Effector memory CD8-positive, alpha-beta T cell (primary cell): Measurements from ENCODE around the gene CARNS1.
"Not testable (repeated sequence)": the region's sequence is repeated elsewhere in the genome, so short reads cannot be mapped to it uniquely, and the experiment has no call there.

Source experiments
- ATAC-seq: fragments of 150-1000 bp; cut with Tn5 transposase; replicated peaks from 2 replicates; pipeline ENCODE4 v1.10.0; 2021; ENCODE audit warnings: mild to moderate bottlenecking, moderate library complexity
- DNase-seq, 3 experiments: peaks; one replicate each; pipeline ENCODE4 v3.0.0; 2021
- H3K27ac Mint-ChIP-seq, 2 donors: one replicate each; pipeline ENCODE4 v1.8.0; 2022; ENCODE audit warnings: mild to moderate bottlenecking in 2 of 2, mixed read lengths in 2 of 2, moderate library complexity in 2 of 2
- H3K27me3 Mint-ChIP-seq, 2 donors: one replicate each; pipeline ENCODE4 v1.8.0; 2022; ENCODE audit warnings: mixed read lengths in 2 of 2
- H3K36me3 Mint-ChIP-seq: one replicate; pipeline ENCODE4 v1.8.0; 2022; ENCODE audit warnings: mild to moderate bottlenecking, moderate library complexity, mixed read lengths; ENCODE audit not compliant: insufficient read depth
- H3K4me1 Mint-ChIP-seq, 2 donors: one replicate each; pipeline ENCODE4 v1.8.0; 2022; ENCODE audit warnings: low read depth in 2 of 2, mixed read lengths in 2 of 2
- H3K4me3 Mint-ChIP-seq, 2 donors: one replicate each; pipeline ENCODE4 v1.8.0; 2022; ENCODE audit warnings: mild to moderate bottlenecking in 2 of 2, mixed read lengths in 2 of 2, moderate library complexity in 2 of 2
- H3K9me3 Mint-ChIP-seq, 2 donors: one replicate each; pipeline ENCODE4 v1.8.0; 2022; ENCODE audit warnings: mixed read lengths in 2 of 2

The CARNS1 gene

GRCh38 chr11:67427364-67427859 is 11.9 kb downstream of the CARNS1 start:
- H3K4me3 Mint-ChIP-seq, result peak overlapping the region; percentile 93 to 94
- not testable (repeated sequence) for H3K27me3 Mint-ChIP-seq

GRCh38 chr11:67428052-67429001 is 12.8 kb downstream of the CARNS1 start, which contains the start of gene RPS6KB2:
Gene RPS6KB2, plus strand, starts transcription at chr11:67428494. Its CDS starts 52 bp downstream, at chr11:67428546.
- Mint-ChIP-seq H3K4me3 (peak within 1 kb of the TSS; percentile 93 to 94), H3K9me3 (no peaks in the 10 kb centered on the region), H3K27me3 (no peaks in the 10 kb centered on the region), H3K4me1 (peaks cover 34 to 39% of the 10 kb centered on the region in 2 donors), H3K27ac (peak within 1 kb of the TSS; percentile 96 to 97), H3K36me3 (peaks cover 38% of the 10 kb centered on the region)
- ATAC-seq (peak; percentile 92), DNase-seq (peak; percentile 99 to 100 (median 99))

More at GRCh38 chr11:67427364-67427859, 11.9 kb downstream of the CARNS1 start:
- peak overlapping the region; percentile 96 to 97 for H3K27ac Mint-ChIP-seq
- peaks cover 37% of the 10 kb centered on the region for H3K36me3 Mint-ChIP-seq
- not testable (repeated sequence) for ATAC-seq, DNase-seq, H3K9me3 Mint-ChIP-seq
- H3K4me1 Mint-ChIP-seq, result peaks cover 30 to 37% of the 10 kb centered on the region in 2 donors

- Mint-ChIP-seq H3K27me3 (no peaks in the 10 kb centered on the region), H3K36me3 (peaks cover 46% of the 10 kb centered on the region), H3K9me3 (no peaks in the 10 kb centered on the region), H3K27ac (peak overlapping the region; percentile 96 to 97), H3K4me3 (peak overlapping the region; percentile 93 to 94), H3K4me1 (peaks cover 42 to 44% of the 10 kb centered on the region in 2 donors)
- ATAC-seq, result no peak
- no peak for DNase-seq
Measured at GRCh38 chr11:67429038-67429668, 13.7 kb downstream of the CARNS1 start.

GRCh38 chr11:67429722-67430121 is 14.2 kb downstream of the CARNS1 start:
- Mint-ChIP-seq H3K36me3 (peaks cover 51% of the 10 kb centered on the region), H3K4me3 (peak overlapping the region; percentile 27 to 34), H3K27ac (peak overlapping the region in 1 of 2 donors; percentile 78), H3K4me1 (peaks cover 44 to 46% of the 10 kb centered on the region in 2 donors), H3K9me3 (no peaks in the 10 kb centered on the region), H3K27me3 (no peaks in the 10 kb centered on the region)
- ATAC-seq, result no peak
- DNase-seq, result no peak

GRCh38 chr11:67431346-67432249 is 16.1 kb downstream of the CARNS1 start:
- no peaks in the 10 kb centered on the region for H3K9me3 Mint-ChIP-seq
- peak overlapping the region; percentile 84 to 97 for H3K27ac Mint-ChIP-seq
- H3K4me3 Mint-ChIP-seq, result peak overlapping the region; percentile 35 to 42
- no peaks in the 10 kb centered on the region for H3K27me3 Mint-ChIP-seq
- DNase-seq (no peak), ATAC-seq (no peak)
- H3K4me1 Mint-ChIP-seq, result peaks cover 48 to 56% of the 10 kb centered on the region in 2 donors
- peaks cover 70% of the 10 kb centered on the region for H3K36me3 Mint-ChIP-seq

GRCh38 chr11:67432655-67433349 is 17.3 kb downstream of the CARNS1 start:
- peak overlapping the region; percentile 98 to 99 for H3K4me3 Mint-ChIP-seq
- H3K9me3 Mint-ChIP-seq, result no peaks in the 10 kb centered on the region
- H3K27ac Mint-ChIP-seq, result peak overlapping the region; percentile 85 to 97
- H3K27me3 Mint-ChIP-seq, result no peaks in the 10 kb centered on the region
- H3K36me3 Mint-ChIP-seq, result peaks cover 75% of the 10 kb centered on the region
- ATAC-seq, result no peak
- DNase-seq, result no peak
- H3K4me1 Mint-ChIP-seq, result peaks cover 45 to 57% of the 10 kb centered on the region in 2 donors

- Mint-ChIP-seq H3K27ac (peak overlapping the region; percentile 85 to 97), H3K36me3 (peaks cover 67% of the 10 kb centered on the region), H3K4me1 (peaks cover 42 to 54% of the 10 kb centered on the region in 2 donors), H3K9me3 (no peaks in the 10 kb centered on the region), H3K4me3 (peak overlapping the region; percentile 98 to 99), H3K27me3 (no peaks in the 10 kb centered on the region)
- ATAC-seq (peak; percentile 16), DNase-seq (no peak)
Measured at GRCh38 chr11:67433536-67434394, 18.3 kb downstream of the CARNS1 start.

GRCh38 chr11:67434395-67434881 is 19.0 kb downstream of the CARNS1 start:
- peak overlapping the region; percentile 85 to 97 for H3K27ac Mint-ChIP-seq
- H3K4me1 Mint-ChIP-seq, result peaks cover 47 to 61% of the 10 kb centered on the region in 2 donors
- no peaks in the 10 kb centered on the region for H3K9me3 Mint-ChIP-seq
- DNase-seq (peak in 1 of 3 experiments; percentile 41), ATAC-seq (no peak)
- H3K27me3 Mint-ChIP-seq, result no peaks in the 10 kb centered on the region
- peak overlapping the region; percentile 98 to 99 for H3K4me3 Mint-ChIP-seq
- H3K36me3 Mint-ChIP-seq, result peaks cover 69% of the 10 kb centered on the region

GRCh38 chr11:67435031-67435726 is 19.7 kb downstream of the CARNS1 start:
- Mint-ChIP-seq H3K27me3 (no peaks in the 10 kb centered on the region), H3K4me1 (peaks cover 55 to 67% of the 10 kb centered on the region in 2 donors), H3K4me3 (peak overlapping the region; percentile 98 to 99), H3K9me3 (no peaks in the 10 kb centered on the region), H3K36me3 (peaks cover 75% of the 10 kb centered on the region), H3K27ac (peak overlapping the region; percentile 94 to 97)
- ATAC-seq, result no peak
- no peak for DNase-seq

GRCh38 chr11:67435727-67436458 is 20.4 kb downstream of the CARNS1 start:
- Mint-ChIP-seq H3K4me3 (peak overlapping the region; percentile 98 to 99), H3K4me1 (peaks cover 62 to 71% of the 10 kb centered on the region in 2 donors), H3K36me3 (peaks cover 76% of the 10 kb centered on the region), H3K9me3 (no peaks in the 10 kb centered on the region), H3K27ac (peak overlapping the region; percentile 94 to 97), H3K27me3 (no peaks in the 10 kb centered on the region)
- ATAC-seq (no peak), DNase-seq (no peak)
